Measurements from ENCODE around the gene AADAC.
"Not testable (repeated sequence)": the region's sequence is repeated elsewhere in the genome, so short reads cannot be mapped to it uniquely, and the experiment has no call there.

AADAC gene

GRCh38 chr3:151813799-151814198 lies at the start of gene AADAC:
Gene AADAC, plus strand, starts transcription at chr3:151814116. Its CDS starts 47 bp downstream, at chr3:151814163.
- no peak within 1 kb of the TSS for H2AFZ ChIP-seq (ENCODE audit: low read length, unreplicated experiment)
- no peaks in the 10 kb centered on the region for H3K79me2 ChIP-seq (ENCODE audit: control insufficient read depth, insufficient read depth, low read length, unreplicated experiment)
- no peaks in the 10 kb centered on the region; the same call in 1 of the 2 replicates for H3K36me3 ChIP-seq (ENCODE audit: insufficient read depth, low read length)
- no peak within 1 kb of the TSS for H3K4me3 ChIP-seq (ENCODE audit: low read depth, low read length)
- H3K27me3 ChIP-seq (ENCODE audit: insufficient read depth, low read length), result no peaks in the 10 kb centered on the region
- no peak within 1 kb of the TSS; the same call in 1 of the 2 replicates for H3K27ac ChIP-seq (ENCODE audit: low read depth, low read length)
- peaks cover 25% of the 10 kb centered on the region for H3K4me1 ChIP-seq (ENCODE audit: control insufficient read depth, insufficient read depth, low read length, unreplicated experiment)

DNA sequence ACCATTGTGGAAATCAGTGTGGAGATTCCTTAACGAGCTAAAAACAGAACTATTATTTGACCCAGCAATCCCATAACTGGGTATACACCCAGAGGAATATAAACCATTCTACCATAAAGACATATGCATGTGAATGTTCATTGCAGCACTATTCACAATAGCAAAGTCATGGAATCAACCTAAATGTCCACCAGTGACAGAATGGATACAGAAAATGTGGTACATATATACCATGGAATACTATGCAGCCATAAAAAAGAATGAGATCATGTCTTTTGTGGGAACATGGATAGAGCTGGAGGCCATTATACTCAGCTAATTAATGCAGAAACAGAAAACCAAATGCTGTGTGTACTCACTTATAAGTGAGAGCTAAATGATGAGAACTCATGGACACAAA lies 49.2 kb upstream of the AADAC start:
- H2AFZ ChIP-seq (ENCODE audit: low read length, unreplicated experiment); H3K27me3 ChIP-seq (ENCODE audit: insufficient read depth, low read length); H3K4me3 ChIP-seq (ENCODE audit: low read depth, low read length); H3K79me2 ChIP-seq (ENCODE audit: control insufficient read depth, insufficient read depth, low read length, unreplicated experiment); H3K36me3 ChIP-seq (ENCODE audit: insufficient read depth, low read length); H3K27ac ChIP-seq (ENCODE audit: low read depth, low read length): not testable (repeated sequence)
- H3K4me1 ChIP-seq (ENCODE audit: control insufficient read depth, insufficient read depth, low read length, unreplicated experiment), result peaks cover 33% of the 10 kb centered on the region

DNA sequence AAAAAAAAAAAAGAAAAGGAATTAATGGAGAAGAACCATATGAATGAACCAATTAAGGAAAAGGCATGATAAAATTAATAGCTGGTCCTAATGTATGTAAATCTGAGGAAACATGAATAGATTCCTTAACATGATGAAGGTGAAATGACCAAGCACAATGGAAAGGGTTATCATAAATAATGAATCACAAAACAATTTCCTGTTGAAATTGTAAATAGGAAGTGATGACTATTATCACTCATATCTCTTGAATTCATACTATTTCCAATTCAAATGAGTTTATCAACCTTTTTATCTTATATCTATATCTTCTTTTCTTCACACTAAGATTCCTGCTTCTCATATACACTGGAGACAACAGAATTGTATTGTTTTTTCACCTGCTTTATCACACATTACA lies 48.2 kb upstream of the AADAC start:
- Histone ChIP-seq H3K27me3 (ENCODE audit: insufficient read depth, low read length) (no peaks in the 10 kb centered on the region), H2AFZ (ENCODE audit: low read length, unreplicated experiment) (peak overlapping the region; percentile 17), H3K4me1 (ENCODE audit: control insufficient read depth, insufficient read depth, low read length, unreplicated experiment) (peaks cover 40% of the 10 kb centered on the region), H3K79me2 (ENCODE audit: control insufficient read depth, insufficient read depth, low read length, unreplicated experiment) (no peaks in the 10 kb centered on the region), H3K4me3 (ENCODE audit: low read depth, low read length) (peak overlapping the region; percentile 26; the same call in 1 of the 2 replicates), H3K27ac (ENCODE audit: low read depth, low read length) (peak overlapping the region; percentile 95), H3K36me3 (ENCODE audit: insufficient read depth, low read length) (no peaks in the 10 kb centered on the region)

DNA sequence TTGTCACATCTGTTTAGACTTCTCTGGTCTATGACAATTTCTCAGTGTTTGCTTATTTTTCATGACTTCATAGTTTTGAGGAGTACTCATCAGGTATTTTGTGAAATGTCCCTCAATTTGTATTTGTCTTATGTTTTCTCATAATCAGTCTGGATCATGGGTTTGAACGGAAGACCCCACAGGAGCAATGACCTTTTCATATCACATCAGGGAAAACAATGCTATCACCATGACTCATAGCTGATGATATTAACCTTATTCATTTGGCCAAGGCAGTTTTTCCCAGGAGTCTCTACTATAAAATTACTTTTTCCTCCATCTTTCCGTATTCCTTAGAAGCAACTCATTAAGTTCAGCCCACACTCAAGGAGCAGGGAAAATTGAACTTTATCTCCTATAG lies 47.5 kb upstream of the AADAC start:
- Histone ChIP-seq H2AFZ (ENCODE audit: low read length, unreplicated experiment) (peak overlapping the region; percentile 43), H3K4me1 (ENCODE audit: control insufficient read depth, insufficient read depth, low read length, unreplicated experiment) (peaks cover 48% of the 10 kb centered on the region), H3K27me3 (ENCODE audit: insufficient read depth, low read length) (no peaks in the 10 kb centered on the region), H3K79me2 (ENCODE audit: control insufficient read depth, insufficient read depth, low read length, unreplicated experiment) (no peaks in the 10 kb centered on the region), H3K36me3 (ENCODE audit: insufficient read depth, low read length) (no peaks in the 10 kb centered on the region), H3K4me3 (ENCODE audit: low read depth, low read length) (0 out of 2 replicates have a peak overlapping the region, but pooled peaks have one; percentile 30), H3K27ac (ENCODE audit: low read depth, low read length) (peak overlapping the region; percentile 95)

GRCh38 chr3:151768393-151768930 lies 45.5 kb upstream of the AADAC start:
- Histone ChIP-seq H3K36me3 (ENCODE audit: insufficient read depth, low read length) (0 out of 2 replicates have a peak, but pooled peaks cover 5% of the 10 kb centered on the region), H3K4me1 (ENCODE audit: control insufficient read depth, insufficient read depth, low read length, unreplicated experiment) (peaks cover 60% of the 10 kb centered on the region), H2AFZ (ENCODE audit: low read length, unreplicated experiment) (peak overlapping the region; percentile 34), H3K27me3 (ENCODE audit: insufficient read depth, low read length) (no peaks in the 10 kb centered on the region), H3K27ac (ENCODE audit: low read depth, low read length) (peak overlapping the region; percentile 95), H3K79me2 (ENCODE audit: control insufficient read depth, insufficient read depth, low read length, unreplicated experiment) (peaks cover 9% of the 10 kb centered on the region), H3K4me3 (ENCODE audit: low read depth, low read length) (peak overlapping the region; percentile 12; the same call in 1 of the 2 replicates)

DNA sequence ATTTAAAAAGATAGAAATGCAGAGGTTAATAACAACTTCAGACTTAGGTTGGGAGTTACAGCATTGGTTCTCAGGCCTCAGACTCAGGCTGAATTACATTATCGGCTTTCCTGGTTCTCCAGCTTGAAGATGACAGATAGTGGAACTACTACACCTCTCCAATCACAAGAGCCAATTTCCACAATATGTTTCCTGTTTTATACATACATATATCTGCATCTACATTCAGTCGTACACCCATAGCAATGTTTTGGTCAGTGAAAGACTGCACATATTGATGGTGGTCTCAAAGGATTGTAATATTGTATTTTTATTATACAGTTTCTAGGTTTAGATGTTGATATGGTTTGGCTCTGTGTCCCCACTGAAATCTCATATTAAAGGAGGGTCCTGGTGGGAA lies 44.7 kb upstream of the AADAC start:
- H3K27ac ChIP-seq (ENCODE audit: low read depth, low read length), result peak overlapping the region; percentile 95
- no peaks in the 10 kb centered on the region for H3K27me3 ChIP-seq (ENCODE audit: insufficient read depth, low read length)
- peaks cover 60% of the 10 kb centered on the region for H3K4me1 ChIP-seq (ENCODE audit: control insufficient read depth, insufficient read depth, low read length, unreplicated experiment)
- peak overlapping the region; percentile 12; the same call in 1 of the 2 replicates for H3K4me3 ChIP-seq (ENCODE audit: low read depth, low read length)
- H2AFZ ChIP-seq (ENCODE audit: low read length, unreplicated experiment), result no peak overlapping the region
- 0 out of 2 replicates have a peak, but pooled peaks cover 5% of the 10 kb centered on the region for H3K36me3 ChIP-seq (ENCODE audit: insufficient read depth, low read length)
- H3K79me2 ChIP-seq (ENCODE audit: control insufficient read depth, insufficient read depth, low read length, unreplicated experiment), result peaks cover 9% of the 10 kb centered on the region

- Histone ChIP-seq H3K27ac (ENCODE audit: low read depth, low read length) (peak overlapping the region; percentile 95), H3K4me1 (ENCODE audit: control insufficient read depth, insufficient read depth, low read length, unreplicated experiment) (peaks cover 58% of the 10 kb centered on the region), H3K4me3 (ENCODE audit: low read depth, low read length) (peak overlapping the region; percentile 51), H2AFZ (ENCODE audit: low read length, unreplicated experiment) (peak overlapping the region; percentile 53), H3K36me3 (ENCODE audit: insufficient read depth, low read length) (0 out of 2 replicates have a peak, but pooled peaks cover 5% of the 10 kb centered on the region), H3K27me3 (ENCODE audit: insufficient read depth, low read length) (no peaks in the 10 kb centered on the region), H3K79me2 (ENCODE audit: control insufficient read depth, insufficient read depth, low read length, unreplicated experiment) (peaks cover 9% of the 10 kb centered on the region)
Measured at GRCh38 chr3:151770956-151771355, 43.0 kb upstream of the AADAC start.

DNA sequence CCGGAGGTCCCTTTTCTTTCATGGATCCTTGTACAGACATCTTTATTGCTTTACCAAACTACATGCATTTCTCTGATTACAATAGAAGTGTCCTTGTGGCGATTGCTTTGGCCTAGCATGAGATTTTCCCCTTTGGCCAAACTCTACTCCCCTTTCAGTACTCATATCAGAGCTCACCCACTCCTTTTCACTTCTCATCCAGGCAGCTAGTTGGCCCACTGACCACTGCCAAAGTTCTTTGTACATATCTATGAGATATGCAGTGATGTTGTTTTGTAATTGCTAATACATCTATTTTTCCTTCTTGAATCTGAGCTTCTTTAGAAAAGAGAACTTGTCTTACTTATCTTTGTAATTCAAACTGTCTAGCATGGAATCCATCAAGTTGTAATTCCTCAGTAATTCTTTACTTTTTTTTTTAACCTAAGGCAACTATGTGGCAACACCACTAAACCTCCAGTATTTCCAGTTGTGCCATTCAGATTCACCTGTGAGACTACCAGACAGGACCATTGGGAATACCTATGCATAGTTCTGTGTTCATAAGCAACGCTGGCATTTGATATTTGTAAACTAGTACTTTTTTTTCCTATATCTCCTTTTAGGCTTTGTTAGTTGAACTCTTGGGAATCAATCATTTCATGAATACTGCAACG lies 41.0 kb upstream of the AADAC start:
- 0 out of 2 replicates have a peak, but pooled peaks cover 5% of the 10 kb centered on the region for H3K36me3 ChIP-seq (ENCODE audit: insufficient read depth, low read length)
- H2AFZ ChIP-seq (ENCODE audit: low read length, unreplicated experiment), result no peak overlapping the region
- H3K4me1 ChIP-seq (ENCODE audit: control insufficient read depth, insufficient read depth, low read length, unreplicated experiment), result peaks cover 50% of the 10 kb centered on the region
- H3K79me2 ChIP-seq (ENCODE audit: control insufficient read depth, insufficient read depth, low read length, unreplicated experiment), result peaks cover 9% of the 10 kb centered on the region
- no peaks in the 10 kb centered on the region for H3K27me3 ChIP-seq (ENCODE audit: insufficient read depth, low read length)
- H3K27ac ChIP-seq (ENCODE audit: low read depth, low read length), result no peak overlapping the region
- no peak overlapping the region for H3K4me3 ChIP-seq (ENCODE audit: low read depth, low read length)

- Histone ChIP-seq H3K36me3 (ENCODE audit: insufficient read depth, low read length) (0 out of 2 replicates have a peak, but pooled peaks cover 5% of the 10 kb centered on the region), H2AFZ (ENCODE audit: low read length, unreplicated experiment) (no peak overlapping the region), H3K4me3 (ENCODE audit: low read depth, low read length) (no peak overlapping the region), H3K27me3 (ENCODE audit: insufficient read depth, low read length) (no peaks in the 10 kb centered on the region), H3K4me1 (ENCODE audit: control insufficient read depth, insufficient read depth, low read length, unreplicated experiment) (peaks cover 38% of the 10 kb centered on the region), H3K27ac (ENCODE audit: low read depth, low read length) (no peak overlapping the region), H3K79me2 (ENCODE audit: control insufficient read depth, insufficient read depth, low read length, unreplicated experiment) (peaks cover 9% of the 10 kb centered on the region)
Measured at GRCh38 chr3:151774235-151774634, 39.7 kb upstream of the AADAC start.

DNA sequence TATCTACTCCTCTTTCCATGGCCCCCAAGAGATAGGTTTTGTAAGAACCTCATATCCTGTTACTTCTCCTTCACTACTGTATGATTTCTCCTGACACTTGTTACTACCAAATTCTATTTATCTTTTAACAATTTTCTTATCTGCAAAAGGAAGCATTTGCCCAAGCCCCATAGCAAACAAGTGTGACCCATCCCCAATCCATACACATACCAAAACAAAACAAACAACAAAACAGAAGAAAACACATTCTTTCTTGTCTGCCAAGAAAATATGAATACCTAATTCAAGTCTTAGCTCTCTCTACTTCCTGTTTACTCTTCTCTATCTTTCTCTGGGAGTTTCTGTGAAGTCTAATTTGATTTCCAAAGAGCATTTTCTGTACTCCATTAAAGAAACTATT lies 39.0 kb upstream of the AADAC start:
- H3K4me1 ChIP-seq (ENCODE audit: control insufficient read depth, insufficient read depth, low read length, unreplicated experiment), result peaks cover 31% of the 10 kb centered on the region
- no peaks in the 10 kb centered on the region for H3K27me3 ChIP-seq (ENCODE audit: insufficient read depth, low read length)
- H3K27ac ChIP-seq (ENCODE audit: low read depth, low read length), result no peak overlapping the region
- H3K79me2 ChIP-seq (ENCODE audit: control insufficient read depth, insufficient read depth, low read length, unreplicated experiment), result peaks cover 9% of the 10 kb centered on the region
- H3K4me3 ChIP-seq (ENCODE audit: low read depth, low read length), result no peak overlapping the region
- H2AFZ ChIP-seq (ENCODE audit: low read length, unreplicated experiment), result no peak overlapping the region
- H3K36me3 ChIP-seq (ENCODE audit: insufficient read depth, low read length), result 0 out of 2 replicates have a peak, but pooled peaks cover 5% of the 10 kb centered on the region

Measured in ACC112 (cell line).